ENCODE data around the gene FAM184A.

FAM184A gene

DNA sequence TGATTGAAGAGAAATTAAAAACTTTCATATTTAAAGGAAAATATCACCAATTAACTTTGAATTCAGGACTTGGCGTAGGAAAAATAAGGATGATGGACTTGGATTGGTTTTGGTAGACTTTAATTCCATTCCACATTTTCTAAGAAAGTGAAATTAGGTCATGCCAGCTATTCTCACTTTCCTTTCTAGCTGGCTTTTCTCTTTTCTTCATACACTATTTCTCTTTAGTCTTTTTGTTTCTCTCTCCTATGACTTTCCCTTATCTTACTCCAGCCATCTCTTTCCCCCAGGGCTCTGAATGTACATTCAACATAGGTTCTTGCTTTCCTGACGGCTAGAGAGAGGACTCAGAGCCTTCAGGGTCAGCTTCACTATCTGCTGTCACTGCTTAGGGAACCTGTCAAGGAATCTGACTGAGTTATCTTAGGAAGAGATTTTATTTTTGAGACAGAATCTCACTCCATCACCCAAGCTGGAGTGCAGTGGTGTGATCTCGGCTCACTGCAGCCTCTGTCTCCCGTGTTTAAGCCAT, 82.1 kb downstream of the FAM184A start:
- no peak overlapping the region for H3K4me3 ChIP-seq (replicated peaks; ENCODE audit: low read depth, low read length)
- TF ChIP-seq, protein P1, sequence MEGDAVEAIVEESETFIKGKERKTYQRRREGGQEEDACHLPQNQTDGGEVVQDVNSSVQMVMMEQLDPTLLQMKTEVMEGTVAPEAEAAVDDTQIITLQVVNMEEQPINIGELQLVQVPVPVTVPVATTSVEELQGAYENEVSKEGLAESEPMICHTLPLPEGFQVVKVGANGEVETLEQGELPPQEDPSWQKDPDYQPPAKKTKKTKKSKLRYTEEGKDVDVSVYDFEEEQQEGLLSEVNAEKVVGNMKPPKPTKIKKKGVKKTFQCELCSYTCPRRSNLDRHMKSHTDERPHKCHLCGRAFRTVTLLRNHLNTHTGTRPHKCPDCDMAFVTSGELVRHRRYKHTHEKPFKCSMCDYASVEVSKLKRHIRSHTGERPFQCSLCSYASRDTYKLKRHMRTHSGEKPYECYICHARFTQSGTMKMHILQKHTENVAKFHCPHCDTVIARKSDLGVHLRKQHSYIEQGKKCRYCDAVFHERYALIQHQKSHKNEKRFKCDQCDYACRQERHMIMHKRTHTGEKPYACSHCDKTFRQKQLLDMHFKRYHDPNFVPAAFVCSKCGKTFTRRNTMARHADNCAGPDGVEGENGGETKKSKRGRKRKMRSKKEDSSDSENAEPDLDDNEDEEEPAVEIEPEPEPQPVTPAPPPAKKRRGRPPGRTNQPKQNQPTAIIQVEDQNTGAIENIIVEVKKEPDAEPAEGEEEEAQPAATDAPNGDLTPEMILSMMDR (IDR thresholded peaks at IDR 0.05; ENCODE audit: low read length, missing control alignments): no peak
- DNase-seq (ENCODE audit: low read depth): no peak

DNA sequence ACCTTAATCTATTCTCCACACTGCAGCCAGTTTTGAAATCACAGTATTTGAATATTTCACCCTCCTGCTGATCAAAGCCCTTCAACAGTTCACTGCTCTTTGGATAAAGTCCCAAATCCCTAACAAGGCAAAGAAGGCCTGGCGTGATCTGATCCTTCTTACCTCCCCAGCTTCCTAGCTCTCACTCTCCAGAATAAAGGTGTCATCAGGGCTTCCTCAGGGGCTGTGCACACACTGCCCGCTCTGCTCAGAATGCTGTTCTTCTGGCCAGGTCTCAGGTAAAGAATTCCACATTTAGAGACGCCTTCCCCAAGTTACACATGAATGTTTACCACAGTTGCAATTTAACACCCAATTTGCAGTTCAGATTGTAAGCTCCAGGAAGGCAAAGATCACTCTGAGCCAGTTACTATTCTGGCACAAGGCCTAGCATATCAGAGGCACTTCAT, 84.6 kb downstream of the FAM184A start:
- no peak for DNase-seq (ENCODE audit: low read depth)
- no peak overlapping the region for H3K4me3 ChIP-seq (replicated peaks; ENCODE audit: low read depth, low read length)
- TF ChIP-seq, protein P1 (IDR thresholded peaks at IDR 0.05; ENCODE audit: low read length, missing control alignments): no peak

DNA sequence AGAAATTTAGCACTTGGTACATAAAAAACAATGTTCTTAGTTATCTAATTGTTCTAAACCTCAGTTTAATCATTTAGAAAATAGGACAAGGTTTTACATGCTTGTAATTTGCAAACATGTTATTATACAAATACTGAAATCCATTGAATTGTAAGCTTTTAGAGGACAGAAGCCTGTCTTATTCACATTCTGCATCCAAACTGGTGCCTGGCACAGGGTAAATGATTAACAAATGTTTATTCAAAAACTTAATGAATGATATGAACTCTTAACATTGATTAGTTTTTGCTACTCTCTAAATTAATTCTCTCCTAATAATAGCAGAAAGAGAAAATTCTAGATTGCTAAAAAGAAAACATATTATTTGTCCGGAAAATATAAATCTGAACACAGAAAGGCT, 85.1 kb downstream of the FAM184A start:
- DNase-seq (ENCODE audit: low read depth): no peak
- TF ChIP-seq, protein P1 (IDR thresholded peaks at IDR 0.05; ENCODE audit: low read length, missing control alignments): no peak
- no peak overlapping the region for H3K4me3 ChIP-seq (replicated peaks; ENCODE audit: low read depth, low read length)

DNA sequence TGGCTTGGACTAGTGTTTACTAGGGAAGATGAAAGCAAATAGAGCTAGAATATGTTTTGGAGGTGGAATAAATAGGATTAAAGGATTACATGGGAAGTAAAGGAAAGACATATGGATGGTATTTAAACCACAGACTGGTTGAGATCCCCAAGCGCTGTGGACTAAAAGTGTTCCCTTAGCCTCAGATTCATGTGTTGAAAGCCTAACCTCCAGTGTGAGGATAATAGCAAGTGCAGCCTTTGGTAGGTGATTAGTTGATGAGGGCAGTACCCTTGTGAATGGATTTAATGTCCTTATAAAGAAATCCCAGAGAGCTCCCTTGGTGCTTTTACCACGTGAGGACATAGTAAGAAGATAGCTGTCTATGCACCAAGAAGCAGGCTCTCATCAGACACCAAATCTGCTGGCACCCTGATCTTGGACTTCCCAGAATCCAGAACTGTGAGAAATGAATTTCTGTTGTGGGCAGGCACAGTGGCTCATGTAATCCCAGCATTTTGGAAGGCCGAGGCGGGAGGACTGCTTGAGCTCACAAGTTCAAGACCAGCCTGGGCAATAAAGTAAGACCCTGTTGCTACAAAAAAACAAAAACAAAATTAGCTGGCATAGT, 86.2 kb downstream of the FAM184A start:
- DNase-seq (ENCODE audit: low read depth): no peak
- TF ChIP-seq, protein P1 (IDR thresholded peaks at IDR 0.05; ENCODE audit: low read length, missing control alignments): no peak
- no peak overlapping the region for H3K4me3 ChIP-seq (replicated peaks; ENCODE audit: low read depth, low read length)

DNA sequence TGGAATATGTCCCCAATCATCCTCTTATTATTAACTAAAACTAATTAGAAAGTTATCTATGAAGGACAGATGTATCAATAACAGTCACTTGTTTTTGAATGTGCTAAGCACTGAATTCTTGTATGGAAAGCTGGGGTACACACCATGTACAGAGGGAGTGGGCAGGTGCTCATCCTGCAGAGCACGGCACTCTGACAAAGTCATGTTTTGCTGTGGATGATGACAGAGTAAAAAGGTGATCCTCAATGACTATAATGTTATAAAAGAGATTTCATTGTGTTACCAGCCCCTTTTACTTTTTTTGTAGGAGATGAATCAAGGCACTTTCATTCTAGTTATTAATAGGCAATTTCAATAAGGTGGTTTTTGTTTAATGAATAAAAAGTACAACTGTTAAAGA, 92.2 kb downstream of the FAM184A start:
- DNase-seq (ENCODE audit: low read depth): no peak
- TF ChIP-seq, protein P1 (IDR thresholded peaks at IDR 0.05; ENCODE audit: low read length, missing control alignments): no peak
- no peak overlapping the region for H3K4me3 ChIP-seq (replicated peaks; ENCODE audit: low read depth, low read length)

DNA sequence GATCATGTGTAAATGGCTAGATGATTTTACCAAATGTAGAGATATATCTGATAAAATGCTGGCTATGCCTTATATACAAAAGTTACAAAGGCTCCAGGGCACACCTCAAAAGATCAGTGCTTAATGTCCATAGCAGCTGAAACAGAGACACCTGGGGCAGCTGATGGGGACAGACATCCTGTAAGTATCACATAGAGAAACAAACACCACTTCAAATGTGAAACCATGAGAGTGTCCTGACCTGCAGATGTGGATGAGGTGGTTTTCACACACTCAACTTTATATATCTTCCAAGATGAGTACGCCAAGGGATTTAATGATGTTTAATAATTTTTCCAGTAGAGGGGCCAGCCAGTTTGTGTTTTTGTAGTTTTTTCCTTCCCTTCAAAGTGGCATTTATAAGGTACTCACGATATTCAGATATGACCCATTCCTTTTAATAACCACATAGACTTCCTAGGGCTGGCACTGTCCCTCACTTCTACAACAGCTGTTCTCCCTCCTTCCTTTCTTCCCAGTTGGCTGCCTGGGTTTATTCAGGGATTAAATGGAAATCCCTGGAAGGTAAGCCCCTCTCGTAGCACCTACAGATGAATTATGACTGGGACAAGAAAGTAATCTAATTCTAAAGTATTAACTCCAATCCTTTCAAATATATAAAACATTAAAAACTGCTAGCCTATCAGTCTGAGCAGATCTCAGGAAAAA, 93.2 kb downstream of the FAM184A start:
- TF ChIP-seq, protein P1 (IDR thresholded peaks at IDR 0.05; ENCODE audit: low read length, missing control alignments): no peak
- no peak for DNase-seq (ENCODE audit: low read depth)
- H3K4me3 ChIP-seq (replicated peaks; ENCODE audit: low read depth, low read length): no peak overlapping the region
